ENCODE measurements around the gene SMOC1.

Gene SMOC1

DNA sequence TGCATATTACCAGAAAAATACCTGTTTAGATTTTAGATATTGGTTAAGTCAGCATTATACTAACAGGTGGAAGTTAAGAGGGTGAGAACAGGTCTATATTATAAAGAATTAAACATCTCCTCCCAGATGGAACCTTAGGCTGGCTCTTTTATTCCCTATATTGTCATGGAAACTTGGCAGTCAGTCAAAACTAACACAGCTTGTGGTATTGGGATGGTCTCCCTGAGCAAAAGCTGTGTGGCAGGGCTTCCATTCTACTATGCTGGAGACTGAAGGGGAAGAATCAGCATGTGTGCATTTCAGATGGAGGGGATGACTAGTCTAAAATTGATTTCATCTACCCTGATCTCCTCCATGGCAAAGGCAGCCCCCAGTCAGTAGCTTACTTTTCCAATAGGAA, 66.7 kb downstream of the SMOC1 start:
- no peak for FAIRE-seq

DNA sequence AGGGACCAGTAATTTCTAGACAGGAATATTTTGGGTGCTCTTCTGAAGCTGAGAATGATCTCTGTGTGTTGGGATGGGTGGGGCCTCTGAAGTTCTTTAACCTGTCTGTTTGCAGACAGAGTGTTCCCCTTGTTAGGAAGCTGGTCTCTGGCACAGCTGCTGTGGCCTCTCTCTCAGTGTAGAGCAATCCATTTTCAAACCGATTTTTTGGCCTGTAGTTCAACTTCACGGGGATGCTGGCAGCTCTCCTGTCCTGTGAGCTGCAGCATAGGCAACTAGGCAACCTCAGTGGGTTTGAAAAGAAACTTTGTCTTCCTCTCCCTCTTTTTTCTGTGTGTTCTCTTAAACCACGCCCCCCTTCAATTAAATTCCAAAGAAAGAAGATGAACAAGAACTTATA, 69.1 kb downstream of the SMOC1 start:
- FAIRE-seq = no peak

DNA sequence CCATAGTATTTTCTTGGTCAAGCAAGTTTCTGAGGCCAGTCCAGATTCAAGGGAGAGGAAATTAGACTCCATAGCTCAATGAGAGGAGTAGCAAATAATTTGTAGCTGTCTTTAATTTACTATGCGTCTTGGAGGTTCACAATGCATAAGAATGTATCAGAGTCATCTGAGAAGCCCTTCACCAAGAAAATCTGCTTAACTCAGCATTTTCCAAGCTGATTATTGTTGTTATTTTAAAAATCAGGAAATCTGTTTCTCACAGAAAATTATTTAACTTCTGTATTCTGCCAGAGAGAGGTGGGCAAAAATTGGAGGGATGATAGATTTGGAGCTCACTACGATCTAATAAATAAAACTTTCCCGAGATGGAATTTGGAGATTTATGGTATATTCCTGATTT, 72.0 kb downstream of the SMOC1 start:
- FAIRE-seq = no peak

DNA sequence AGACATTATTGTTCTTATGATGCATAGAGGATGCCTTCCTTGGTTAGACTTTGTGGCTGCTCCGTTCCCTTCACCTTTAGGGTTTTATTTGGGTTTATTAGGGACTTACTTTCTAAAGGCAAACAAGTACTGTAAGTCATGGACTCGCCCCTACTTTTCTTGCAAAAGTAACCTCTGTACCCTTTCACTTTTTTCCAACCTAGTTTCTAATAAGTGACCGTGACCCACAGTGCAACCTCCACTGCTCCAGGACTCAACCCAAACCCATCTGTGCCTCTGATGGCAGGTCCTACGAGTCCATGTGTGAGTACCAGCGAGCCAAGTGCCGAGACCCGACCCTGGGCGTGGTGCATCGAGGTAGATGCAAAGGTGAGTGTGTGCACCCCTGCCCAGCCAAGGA, 72.7 kb downstream of the SMOC1 start:
- no peak for FAIRE-seq

DNA sequence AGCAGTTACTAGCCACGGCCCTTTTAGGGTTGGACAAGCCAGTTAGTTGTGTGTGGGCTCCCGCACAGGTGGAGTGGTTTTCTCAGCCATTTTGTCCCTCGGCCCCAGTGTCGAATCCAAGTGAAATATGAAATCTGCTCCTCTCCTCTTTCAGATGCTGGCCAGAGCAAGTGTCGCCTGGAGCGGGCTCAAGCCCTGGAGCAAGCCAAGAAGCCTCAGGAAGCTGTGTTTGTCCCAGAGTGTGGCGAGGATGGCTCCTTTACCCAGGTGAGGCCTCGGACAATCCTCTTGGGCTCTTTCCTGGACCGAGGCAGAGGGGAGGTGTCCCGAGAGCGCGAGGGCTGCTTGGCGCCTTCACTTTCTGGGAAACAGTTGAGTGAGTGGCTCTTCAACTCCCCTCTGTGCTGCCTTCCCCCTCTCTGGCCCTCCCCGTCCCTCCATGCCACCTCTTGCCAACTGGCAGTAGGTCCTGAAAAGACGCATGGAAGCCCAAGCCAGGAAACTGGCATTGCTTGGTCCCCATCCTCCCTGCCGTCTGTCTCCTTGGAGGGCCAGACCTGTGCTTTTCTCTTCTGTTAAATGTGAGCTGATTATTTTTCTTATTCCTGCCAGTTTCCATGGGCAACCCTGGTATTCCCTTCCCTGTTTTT, 74.2 kb downstream of the SMOC1 start:
- no peak for FAIRE-seq

DNA sequence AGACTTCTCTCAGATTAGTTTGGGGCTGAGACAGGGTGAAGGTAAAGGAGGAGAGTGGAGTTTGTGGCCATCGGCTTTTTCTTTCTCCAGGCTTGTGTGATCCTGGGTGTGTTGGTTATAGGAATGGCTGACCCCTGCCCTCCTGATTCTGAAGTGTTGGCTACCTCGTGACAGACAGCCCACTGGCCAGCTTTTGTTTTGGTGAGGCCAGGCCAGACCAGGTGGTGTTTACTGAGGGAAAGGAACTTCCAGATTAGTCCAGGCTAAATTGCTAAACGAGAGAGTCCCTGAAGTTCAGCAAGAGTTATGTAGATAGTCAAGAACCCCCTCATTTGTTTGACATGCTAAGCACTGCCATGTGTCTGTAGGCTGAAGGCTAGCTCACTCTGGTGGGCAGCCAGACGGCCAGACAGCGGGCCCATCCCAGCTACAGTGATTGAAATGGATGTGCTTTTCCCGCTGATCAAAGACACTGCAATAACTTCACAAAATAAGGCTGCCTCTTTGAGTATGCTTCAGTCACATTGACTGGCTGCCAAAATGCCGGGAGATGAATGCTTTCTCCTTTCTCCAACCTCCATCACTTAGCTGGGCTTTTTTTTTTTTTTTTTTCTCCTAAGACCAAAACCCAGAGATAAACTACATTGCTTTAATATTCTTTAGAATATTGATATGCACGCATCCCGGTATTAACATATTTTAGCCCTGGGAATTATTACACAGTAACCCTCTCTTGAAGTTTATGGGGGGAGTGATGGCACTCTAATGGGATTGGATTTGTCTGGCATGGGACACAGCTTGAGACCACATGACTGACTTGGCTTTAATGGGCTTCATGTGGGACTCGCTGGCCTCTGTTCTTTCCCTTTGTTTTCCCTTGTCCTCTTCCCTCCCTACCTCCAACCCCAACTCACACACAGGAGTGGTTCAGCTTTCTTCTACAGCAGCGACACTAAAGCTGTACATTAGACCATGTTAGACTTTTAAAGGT, 76.9 kb downstream of the SMOC1 start:
- no peak for FAIRE-seq

DNA sequence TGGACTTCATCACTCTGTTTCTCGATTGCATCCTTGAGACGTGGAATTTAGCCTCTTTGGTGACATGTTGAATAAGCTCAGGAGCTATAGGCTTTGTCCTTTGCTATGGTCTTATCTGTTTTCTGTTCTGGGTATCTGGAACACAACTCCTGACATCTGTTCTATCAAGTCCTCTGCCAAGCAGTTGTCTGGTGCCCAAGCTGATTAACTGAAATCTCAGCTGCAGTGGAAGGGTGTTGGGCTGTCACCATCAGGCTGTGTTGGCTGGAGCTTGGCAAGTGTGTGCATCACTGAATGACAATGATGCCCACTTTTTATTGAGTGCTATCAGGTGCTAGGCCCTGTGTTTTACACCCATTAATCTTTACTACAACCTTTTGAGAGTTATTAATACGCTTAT, 77.8 kb downstream of the SMOC1 start:
- no peak for FAIRE-seq

DNA sequence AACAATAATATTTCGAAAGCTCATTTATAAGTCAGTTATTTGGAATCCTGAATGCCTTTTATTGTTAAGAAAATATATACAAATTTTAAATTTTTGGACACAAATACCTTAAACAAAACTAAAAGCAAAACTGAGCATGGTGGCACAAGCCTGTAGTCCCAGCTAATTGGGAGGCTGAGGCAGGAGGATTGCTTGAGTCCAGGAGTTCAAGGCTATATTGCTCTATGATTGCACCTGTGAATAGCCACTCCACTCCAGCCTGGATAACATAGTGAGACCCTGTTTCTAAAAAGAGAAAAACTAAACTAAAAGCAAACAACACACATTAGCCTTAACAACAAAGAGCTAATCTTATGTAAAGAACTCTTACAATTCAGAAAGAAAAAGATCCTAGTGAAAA, 78.8 kb downstream of the SMOC1 start:
- no peak for FAIRE-seq

DNA sequence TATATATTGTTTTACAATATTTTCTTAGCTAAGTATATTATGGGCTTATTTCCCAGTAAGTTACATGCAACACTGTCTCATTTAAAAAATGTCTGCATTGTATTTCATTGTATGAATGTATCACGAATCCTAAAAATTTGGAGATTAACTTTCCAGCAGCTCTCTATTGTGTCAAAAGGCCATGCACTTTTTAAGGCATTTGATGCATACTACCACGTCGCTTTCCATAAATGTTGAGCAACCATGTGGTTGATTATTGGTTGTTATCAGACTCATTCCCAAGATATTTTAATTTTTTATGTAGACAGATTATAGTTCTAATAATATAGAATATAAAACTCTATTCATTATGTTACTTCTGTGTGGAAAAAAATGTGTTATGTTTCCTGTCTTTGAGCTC, 79.9 kb downstream of the SMOC1 start:
- no peak for FAIRE-seq

DNA sequence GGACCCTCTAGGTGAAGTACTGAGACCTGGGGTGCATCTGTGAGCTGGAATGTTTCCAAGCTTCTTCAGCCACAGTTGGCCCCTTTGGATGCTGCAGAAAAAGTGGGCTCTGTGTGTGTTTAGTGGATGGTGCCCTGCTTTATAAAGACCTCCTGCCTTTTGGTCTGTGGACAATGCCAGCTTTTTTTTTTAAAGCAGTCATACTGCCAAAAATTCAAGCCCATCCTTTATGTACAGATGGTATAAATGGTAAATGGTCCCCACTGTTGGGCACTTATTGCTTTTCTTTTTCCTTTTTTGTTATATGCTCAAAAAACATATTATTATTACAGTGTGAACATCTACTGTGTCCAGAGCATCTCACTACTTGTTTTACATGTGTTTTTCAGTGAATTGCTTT, 81.1 kb downstream of the SMOC1 start:
- FAIRE-seq = no peak

DNA sequence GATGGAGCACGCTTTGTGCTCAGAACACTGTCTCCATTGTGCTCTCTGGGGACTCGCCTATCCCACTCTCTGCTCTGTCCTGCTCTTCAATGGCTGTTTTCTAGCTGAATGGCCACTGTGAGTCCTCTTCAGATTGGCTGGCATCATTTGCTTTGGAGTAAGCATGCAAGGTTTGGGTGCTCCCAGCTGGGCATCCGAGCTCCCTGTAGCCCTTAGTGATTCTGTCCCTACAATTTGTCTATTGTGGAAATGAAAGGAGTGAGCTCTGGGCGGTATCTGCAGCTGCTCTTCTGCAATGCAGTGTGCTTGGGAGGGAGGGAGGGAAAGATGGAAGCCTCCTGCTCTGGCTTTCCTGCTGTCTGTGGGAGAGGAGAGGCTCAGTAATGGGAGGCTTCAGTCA, 84.8 kb downstream of the SMOC1 start:
- no peak for FAIRE-seq

DNA sequence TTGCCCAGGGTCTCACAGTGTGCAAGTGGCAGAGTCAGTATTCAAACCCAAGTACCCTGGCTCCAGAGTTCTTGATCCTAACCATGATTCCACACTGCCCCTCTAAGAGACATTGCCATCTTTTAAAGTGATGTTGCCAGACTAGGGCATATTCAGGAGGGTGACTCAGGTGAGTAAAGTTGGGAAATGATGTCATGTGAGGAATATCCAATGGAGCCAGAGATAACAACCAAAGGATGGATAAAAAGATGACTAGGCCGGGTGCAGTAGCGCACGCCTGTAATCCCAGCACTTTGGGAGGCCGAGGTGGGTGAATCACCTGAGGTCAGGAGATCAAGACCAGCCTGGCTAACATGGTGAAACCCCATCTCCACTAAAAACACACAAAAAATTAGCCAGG, 85.6 kb downstream of the SMOC1 start:
- no peak for FAIRE-seq

DNA sequence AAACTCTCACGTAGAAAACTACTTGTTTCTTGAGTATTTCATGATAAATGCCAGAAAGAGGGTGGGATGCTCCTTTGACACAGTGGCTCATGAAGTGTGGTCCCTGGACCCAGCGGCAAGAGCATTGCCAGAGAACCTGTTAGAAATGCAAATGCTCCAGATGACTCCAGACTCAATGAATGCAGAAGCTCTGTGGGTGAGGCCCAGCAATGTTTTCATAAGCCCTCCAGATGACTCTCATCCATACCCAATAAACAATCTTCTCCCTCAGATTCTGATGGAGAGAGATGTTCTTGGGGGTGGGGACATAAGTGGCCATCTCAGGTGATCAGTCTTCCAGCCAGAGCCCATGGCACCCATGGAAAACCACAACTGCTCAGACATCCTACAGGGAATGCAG, 88.9 kb downstream of the SMOC1 start:
- FAIRE-seq = no peak

DNA sequence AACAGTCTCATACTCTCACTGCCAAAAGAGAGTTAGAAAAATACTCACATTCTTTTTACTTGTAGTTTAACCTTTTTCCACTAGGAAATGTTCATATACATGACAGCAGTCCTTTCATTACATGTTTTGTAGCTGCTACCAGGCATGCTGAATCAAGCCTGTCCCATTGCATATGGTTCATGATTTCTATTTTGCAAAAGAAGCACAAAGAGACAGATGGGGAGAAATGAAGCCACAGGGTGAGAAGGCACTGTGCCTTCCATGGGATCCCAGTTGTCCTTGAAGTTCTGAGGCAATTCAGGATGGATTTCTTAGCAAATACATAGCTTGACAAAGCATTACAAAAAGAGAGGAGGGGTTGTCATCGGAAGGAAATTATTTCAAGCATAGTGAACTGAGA, 89.5 kb downstream of the SMOC1 start:
- FAIRE-seq = no peak

DNA sequence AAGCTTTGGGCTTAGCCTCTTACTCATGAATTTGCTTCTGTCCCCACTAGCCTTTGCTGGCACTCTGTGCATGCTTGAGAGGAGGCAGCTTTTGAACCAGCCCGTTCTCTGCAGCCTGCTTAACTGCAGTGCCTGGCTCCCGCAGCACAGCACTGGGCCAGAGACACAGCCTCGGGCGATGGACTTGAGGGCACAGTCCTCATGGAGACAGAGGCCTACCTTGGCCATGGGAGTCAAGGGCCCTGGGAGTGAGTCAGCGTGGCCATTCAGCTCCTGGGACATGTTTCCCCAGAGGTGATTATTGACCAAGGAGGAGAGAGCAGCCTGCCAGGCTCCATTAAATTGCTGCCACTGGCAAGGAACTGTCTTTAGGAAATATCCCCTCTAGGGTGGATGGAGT, 93.5 kb downstream of the SMOC1 start:
- no peak for FAIRE-seq

DNA sequence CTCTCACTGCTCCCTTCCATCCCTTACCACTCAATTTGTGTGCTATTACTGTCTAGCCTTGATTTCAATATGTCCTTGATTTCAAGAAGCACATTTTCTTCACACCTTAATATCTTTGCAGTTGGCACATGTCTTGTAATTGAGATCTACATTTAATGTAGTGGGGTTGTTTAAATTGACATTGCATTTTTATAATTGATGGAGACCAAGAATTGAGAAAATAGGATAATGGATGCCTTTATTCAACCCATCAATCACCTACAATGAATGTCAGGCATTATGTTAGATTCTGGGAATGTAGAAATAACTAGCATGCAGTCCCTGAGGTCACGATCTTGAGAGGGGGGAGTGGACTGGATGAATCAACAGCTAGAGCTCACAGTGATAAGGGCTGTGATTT, 94.6 kb downstream of the SMOC1 start:
- FAIRE-seq = no peak

DNA sequence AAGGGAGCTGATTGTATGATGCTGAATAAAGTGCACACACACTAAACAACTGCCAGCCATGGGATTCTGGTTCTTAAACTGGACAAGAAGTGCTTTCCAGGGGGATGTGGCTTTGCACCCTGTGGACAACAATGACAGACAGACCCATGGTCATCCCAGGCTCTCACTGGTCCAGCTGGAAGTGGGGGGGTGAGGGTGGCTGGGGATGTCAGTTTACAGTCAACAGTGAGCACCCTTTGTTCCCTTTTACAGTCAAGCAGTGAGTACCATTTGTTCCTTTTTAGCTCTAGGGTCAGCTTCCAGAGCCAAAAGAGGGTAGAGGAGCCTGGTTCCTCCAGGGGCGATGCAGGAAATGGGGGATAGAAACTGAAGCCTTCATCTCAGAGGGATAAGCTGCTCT, 100.7 kb downstream of the SMOC1 start:
- no peak for FAIRE-seq

DNA sequence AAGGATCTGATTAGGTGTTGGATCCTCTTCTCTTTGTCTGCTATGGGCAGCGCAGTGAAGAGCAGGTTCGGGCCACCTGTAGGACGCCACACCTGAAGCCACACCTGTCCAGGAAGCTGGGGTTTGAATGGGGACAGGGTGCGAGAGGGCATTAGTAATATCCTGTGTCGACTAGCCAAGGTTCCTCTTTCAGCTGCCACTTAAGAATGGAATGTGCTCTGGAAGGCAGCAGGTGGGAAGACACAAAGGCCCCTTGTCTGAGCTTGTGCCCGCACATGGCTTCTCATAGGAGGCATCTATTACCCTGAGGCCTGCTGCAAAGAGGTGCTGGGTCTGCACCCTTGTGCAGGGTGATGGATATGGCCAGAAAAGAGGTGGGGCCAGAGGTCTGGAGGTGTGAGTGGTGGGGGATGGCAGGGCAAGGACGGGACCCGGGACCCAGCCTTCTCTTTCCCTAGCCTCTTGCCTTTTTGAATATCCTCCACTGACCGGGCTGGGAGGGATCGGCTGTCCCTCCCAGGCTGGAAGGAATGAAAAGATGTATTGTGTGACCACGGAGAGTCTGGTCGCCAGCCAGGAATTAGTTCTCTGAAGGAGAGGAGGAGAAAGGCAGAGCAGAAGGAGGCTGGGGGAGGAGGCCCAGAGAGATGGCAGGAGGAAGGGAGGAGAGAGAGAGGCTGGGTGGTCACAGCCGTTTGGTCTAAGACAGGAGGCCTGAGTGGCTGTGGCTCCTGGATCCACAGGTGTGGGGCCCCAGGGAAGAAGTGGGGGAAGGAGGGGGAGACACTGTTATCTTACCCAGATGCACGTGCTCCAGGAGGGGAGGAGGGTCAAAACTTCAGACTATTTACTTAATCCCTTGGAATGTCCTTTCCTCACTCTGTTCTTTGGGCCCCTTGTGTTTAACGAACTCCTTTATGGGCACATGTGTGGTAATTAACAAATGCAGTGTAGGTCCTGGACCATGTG, 101.5 kb downstream of the SMOC1 start:
- no peak for FAIRE-seq

DNA sequence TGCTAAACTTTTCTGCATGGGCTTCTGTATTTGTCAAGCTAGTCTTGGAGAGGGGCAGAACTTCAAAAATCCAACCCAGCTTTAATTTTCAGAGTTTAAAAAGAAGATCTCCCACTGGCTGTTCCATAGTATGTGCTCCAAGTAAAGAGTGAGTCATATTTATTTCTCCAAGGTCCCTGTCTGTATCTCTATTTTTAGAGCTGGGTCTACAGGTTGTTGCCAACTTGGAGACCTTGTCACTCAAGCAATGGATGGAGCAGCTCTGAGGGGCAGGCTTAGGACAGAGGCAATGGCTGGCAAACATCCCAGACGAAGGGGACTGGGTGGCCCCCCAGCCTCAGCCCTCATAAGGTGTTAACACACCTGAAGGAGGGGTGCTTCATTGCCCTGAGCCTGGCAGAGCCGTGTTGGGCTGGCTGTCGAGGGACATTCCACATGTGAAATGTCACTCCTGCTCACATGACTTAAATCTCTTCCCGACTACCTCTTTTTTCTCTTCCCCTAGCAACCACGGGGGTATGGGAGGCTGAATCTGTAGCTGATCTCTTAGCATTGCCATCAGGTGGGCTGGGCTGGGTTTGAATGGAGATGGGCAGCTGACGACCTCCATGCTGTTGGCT, 103.1 kb downstream of the SMOC1 start:
- no peak for FAIRE-seq

DNA sequence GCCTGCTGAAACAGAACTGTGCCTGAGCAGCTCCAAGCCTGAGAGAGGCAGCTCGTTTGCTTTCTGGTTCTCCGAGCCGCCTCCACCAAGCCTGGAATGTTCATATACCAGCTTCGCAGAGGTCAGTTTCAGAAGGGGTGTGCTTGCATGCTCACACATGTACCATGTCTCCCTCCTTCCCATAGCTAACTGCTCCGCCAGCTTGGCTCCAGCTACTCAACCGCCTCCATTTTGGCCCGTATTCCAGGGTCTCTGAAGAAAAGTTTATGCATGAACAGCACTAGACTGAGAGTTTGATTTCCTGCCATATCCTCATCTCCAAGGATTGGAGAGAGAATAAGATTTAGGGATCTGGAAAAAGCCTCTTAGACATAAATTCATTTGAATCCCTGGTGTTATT, 103.7 kb downstream of the SMOC1 start:
- FAIRE-seq = no peak

DNA sequence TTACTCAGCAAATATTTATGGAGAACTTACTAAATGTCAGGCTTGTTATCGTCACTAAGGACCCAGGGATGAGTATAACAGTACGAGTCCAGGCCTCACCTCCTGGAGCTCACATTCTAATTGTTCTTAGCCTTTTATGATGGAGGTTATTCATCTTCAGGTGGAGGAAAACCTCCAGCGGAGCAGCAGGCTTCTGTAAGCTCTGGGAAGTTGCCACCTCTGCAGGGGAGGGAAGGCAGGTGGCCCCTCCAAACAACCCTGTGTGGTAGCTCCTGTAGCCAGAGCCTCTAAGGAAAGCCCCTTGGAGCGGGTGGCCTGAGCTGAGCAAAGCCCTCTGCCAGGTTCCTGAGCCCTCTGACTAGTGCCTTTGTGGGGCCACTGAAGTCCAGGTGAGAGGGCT, 104.1 kb downstream of the SMOC1 start:
- FAIRE-seq = no peak

DNA sequence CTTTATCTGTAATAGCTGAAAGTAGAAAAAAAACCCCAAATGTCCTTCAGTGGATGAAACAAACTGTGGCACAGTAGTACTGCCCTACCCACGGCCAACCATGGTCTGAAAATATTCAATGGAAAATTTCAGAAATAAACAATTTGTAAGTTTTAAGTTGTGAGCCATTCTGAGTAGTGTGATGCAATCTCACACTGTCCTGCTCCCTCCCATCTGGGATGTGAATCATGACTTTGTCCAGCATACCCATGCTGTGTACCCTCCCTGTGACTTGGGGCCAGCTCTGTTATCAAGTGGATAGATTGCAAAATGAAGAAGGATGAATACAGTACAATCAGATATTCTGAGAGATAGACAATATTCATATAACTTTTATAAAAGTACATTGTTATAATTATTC, 106.2 kb downstream of the SMOC1 start:
- no peak for FAIRE-seq

DNA sequence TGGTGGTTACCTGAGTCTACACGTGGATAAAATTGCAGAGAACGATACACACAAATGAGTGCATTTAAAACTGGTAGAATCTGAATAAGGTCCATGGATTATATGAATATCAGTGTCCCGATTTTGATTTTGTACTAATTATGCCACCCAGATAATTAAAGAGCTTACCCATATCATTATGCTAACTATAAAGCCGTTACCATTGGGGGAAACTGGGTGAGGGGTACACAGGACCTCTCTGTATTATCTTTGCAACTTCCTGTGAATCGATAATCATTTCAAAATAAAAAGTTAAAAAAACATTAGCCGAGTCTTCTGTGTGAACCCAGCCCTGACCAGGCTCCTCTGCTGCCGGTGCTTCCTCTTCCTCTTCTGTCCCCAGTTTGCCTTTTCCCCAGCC, 107.1 kb downstream of the SMOC1 start:
- FAIRE-seq = no peak

All from endometrium (tissue), 2 donors.